ENCODE results near the gene CDK15. TPM values are rescaled to one million over a fixed set of nuclear protein-coding genes. Genes with fewer than 3 reads are reported as not detected.

The CDK15 gene
- total RNA-seq, 1 experiment from 2014 or later, result 4.8 TPM

DNA sequence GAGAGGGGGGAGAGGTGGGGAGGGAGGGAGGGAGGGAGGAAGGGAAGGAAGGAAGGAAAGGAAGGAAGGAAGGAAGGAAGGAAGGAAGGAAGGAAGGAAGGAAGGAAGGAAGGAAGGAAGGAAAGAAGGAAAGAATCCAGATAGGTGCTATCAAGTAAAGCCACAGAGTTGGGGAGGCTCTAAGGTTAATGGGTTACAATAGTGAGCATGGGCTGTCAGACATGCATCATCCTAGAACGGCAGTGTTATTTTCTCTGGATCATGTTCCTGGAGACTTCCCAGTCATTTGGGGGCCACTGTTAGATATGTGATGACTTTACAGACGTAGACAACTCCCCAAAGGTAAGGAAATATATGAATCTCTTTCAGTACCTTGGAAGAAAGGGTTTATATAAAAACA, 31.1 kb downstream of the CDK15 start:
- Histone ChIP-seq H3K4me1 (ENCODE audit: control insufficient read depth, insufficient read depth, low read length) (no peaks in the 10 kb centered on the region), H3K9me3 (ENCODE audit: control insufficient read depth, insufficient read depth, low read depth, low read length) (peaks cover 14% of the 10 kb centered on the region; the same call in 1 of the 2 replicates), H3K27ac (ENCODE audit: low read length) (no peak overlapping the region), H3K36me3 (ENCODE audit: control insufficient read depth, insufficient read depth, low read length) (no peaks in the 10 kb centered on the region), H3K27me3 (ENCODE audit: control insufficient read depth, insufficient read depth, low read length) (no peaks in the 10 kb centered on the region), H3K4me3 (ENCODE audit: low read depth in 2 of 2, low read length in 2 of 2) (no peak overlapping the region)
- ChIA-PET CTCF (no interaction called here), POLR2A (no interaction called here)
- in situ Hi-C loops (cut with HindIII; ENCODE audit: low pct_unique_long_range_greater_than_20kb, low sequenced_read_pairs) (no loop called here), intact Hi-C loops (cut with micrococcal nuclease; ENCODE audit: unreplicated experiment) (no loop called here)
- DNase-seq (ENCODE audit: low read depth, low spot score) (no peak), ATAC-seq (no peak)
- TF ChIP-seq, protein P1, sequence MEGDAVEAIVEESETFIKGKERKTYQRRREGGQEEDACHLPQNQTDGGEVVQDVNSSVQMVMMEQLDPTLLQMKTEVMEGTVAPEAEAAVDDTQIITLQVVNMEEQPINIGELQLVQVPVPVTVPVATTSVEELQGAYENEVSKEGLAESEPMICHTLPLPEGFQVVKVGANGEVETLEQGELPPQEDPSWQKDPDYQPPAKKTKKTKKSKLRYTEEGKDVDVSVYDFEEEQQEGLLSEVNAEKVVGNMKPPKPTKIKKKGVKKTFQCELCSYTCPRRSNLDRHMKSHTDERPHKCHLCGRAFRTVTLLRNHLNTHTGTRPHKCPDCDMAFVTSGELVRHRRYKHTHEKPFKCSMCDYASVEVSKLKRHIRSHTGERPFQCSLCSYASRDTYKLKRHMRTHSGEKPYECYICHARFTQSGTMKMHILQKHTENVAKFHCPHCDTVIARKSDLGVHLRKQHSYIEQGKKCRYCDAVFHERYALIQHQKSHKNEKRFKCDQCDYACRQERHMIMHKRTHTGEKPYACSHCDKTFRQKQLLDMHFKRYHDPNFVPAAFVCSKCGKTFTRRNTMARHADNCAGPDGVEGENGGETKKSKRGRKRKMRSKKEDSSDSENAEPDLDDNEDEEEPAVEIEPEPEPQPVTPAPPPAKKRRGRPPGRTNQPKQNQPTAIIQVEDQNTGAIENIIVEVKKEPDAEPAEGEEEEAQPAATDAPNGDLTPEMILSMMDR (IDR thresholded peaks at IDR 0.05), result no peak
- TF ChIP-seq, protein P2, sequence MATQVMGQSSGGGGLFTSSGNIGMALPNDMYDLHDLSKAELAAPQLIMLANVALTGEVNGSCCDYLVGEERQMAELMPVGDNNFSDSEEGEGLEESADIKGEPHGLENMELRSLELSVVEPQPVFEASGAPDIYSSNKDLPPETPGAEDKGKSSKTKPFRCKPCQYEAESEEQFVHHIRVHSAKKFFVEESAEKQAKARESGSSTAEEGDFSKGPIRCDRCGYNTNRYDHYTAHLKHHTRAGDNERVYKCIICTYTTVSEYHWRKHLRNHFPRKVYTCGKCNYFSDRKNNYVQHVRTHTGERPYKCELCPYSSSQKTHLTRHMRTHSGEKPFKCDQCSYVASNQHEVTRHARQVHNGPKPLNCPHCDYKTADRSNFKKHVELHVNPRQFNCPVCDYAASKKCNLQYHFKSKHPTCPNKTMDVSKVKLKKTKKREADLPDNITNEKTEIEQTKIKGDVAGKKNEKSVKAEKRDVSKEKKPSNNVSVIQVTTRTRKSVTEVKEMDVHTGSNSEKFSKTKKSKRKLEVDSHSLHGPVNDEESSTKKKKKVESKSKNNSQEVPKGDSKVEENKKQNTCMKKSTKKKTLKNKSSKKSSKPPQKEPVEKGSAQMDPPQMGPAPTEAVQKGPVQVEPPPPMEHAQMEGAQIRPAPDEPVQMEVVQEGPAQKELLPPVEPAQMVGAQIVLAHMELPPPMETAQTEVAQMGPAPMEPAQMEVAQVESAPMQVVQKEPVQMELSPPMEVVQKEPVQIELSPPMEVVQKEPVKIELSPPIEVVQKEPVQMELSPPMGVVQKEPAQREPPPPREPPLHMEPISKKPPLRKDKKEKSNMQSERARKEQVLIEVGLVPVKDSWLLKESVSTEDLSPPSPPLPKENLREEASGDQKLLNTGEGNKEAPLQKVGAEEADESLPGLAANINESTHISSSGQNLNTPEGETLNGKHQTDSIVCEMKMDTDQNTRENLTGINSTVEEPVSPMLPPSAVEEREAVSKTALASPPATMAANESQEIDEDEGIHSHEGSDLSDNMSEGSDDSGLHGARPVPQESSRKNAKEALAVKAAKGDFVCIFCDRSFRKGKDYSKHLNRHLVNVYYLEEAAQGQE (IDR thresholded peaks at IDR 0.05; ENCODE audit: insufficient read depth in 1 of 2, low read depth in 2 of 2, low read length in 1 of 2), result no peak
- no peak for TF ChIP-seq SIN3A (IDR thresholded peaks at IDR 0.05; ENCODE audit: borderline replicate concordance, insufficient read depth, low read depth, low read length)
- TF ChIP-seq POLR2AphosphoS5 (IDR thresholded peaks at IDR 0.05; ENCODE audit: low read depth, low read length), result no peak
- TF ChIP-seq TCF7L2 (IDR thresholded peaks at IDR 0.05; ENCODE audit: low read depth, low read length), result no peak
- BruUV-seq (replicated peaks), result no TSS peak

DNA sequence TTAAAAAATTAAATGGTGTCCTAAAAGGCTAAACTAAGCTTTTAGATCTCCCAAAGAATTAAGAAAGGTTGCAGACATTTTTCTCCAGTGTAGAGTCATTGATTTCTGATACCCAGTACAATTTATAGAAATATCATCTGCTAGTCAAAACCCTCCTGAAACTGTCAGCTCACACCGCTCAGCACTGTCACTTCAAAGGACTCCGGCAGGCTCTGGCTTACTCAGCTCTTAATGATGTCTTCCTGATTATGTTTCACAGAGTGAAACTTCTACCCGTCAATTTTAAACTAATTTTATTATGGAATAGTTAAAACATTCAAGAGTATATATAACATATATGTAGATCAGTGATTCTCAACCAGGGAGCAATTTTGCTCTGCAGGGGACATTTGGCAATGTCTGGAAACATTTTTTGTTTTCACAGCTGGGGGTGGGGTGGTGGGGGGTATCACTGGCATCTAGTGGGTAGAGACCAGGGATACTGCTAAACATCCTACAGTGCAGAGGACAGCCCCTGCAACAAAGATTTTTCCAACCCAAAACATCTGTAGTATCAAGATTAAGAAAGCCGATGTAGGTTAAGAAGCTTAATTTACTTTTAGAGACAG, 31.6 kb downstream of the CDK15 start:
- BruUV-seq (replicated peaks), result no TSS peak
- DNase-seq (ENCODE audit: low read depth, low spot score), result no peak
- Histone ChIP-seq H3K36me3 (ENCODE audit: control insufficient read depth, insufficient read depth, low read length) (no peaks in the 10 kb centered on the region), H3K4me3 (ENCODE audit: low read depth in 2 of 2, low read length in 2 of 2) (no peak overlapping the region), H3K27ac (ENCODE audit: low read length) (no peak overlapping the region), H3K4me1 (ENCODE audit: control insufficient read depth, insufficient read depth, low read length) (no peaks in the 10 kb centered on the region), H3K9me3 (ENCODE audit: control insufficient read depth, insufficient read depth, low read depth, low read length) (peaks cover 14% of the 10 kb centered on the region; the same call in 1 of the 2 replicates), H3K27me3 (ENCODE audit: control insufficient read depth, insufficient read depth, low read length) (no peaks in the 10 kb centered on the region)
- POLR2A ChIA-PET, result no interaction called here
- TF ChIP-seq POLR2AphosphoS5 (IDR thresholded peaks at IDR 0.05; ENCODE audit: low read depth, low read length), result no peak
- no peak for TF ChIP-seq TCF7L2 (IDR thresholded peaks at IDR 0.05; ENCODE audit: low read depth, low read length)
- TF ChIP-seq SIN3A (IDR thresholded peaks at IDR 0.05; ENCODE audit: borderline replicate concordance, insufficient read depth, low read depth, low read length), result no peak
- TF ChIP-seq, protein P2 (IDR thresholded peaks at IDR 0.05; ENCODE audit: insufficient read depth in 1 of 2, low read depth in 2 of 2, low read length in 1 of 2), result no peak
- TF ChIP-seq, protein P1 (IDR thresholded peaks at IDR 0.05), result no peak
- no peak; the same call in 1 of the 2 replicates for ATAC-seq
- in situ Hi-C loops (cut with HindIII; ENCODE audit: low pct_unique_long_range_greater_than_20kb, low sequenced_read_pairs) (no loop called here), intact Hi-C loops (cut with micrococcal nuclease; ENCODE audit: unreplicated experiment) (no loop called here)
- CTCF ChIA-PET, result no interaction called here

All from Panc1 (cell line).